ENCODE results near the gene GPN1.
A peak's percentile ranks its signal among the peaks of the same experiment; 100 is the strongest.
"Not testable (repeated sequence)": the region's sequence is repeated elsewhere in the genome, so short reads cannot be mapped to it uniquely, and the experiment has no call there.

GPN1 gene

GRCh38 chr2:27628767-27629709 lies at the start of gene GPN1, which contains the start of gene CCDC121:
GPN1 (plus strand) TSS chr2:27629050; CDS start chr2:27629059, 9 bp downstream.
CCDC121 (minus strand) TSS chr2:27629012; CDS start chr2:27627799, 1,213 bp downstream.
- peak; percentile 88 to 96 for DNase-seq (ENCODE audit: extremely low read depth in 1 of 2, low read depth in 1 of 2)

- DNase-seq (ENCODE audit: extremely low read depth in 1 of 2, low read depth in 1 of 2), result no peak
These were observed 47.3 kb upstream of the GPN1 start for GRCh38 chr2:27581417-27582128.

GRCh38 chr2:27582129-27582694 lies 46.6 kb upstream of the GPN1 start:
- no peak for DNase-seq (ENCODE audit: extremely low read depth in 1 of 2, low read depth in 1 of 2)

- DNase-seq (ENCODE audit: extremely low read depth in 1 of 2, low read depth in 1 of 2), result peak; percentile 66 to 83
These were observed 46.0 kb upstream of the GPN1 start, which contains the start of gene ZNF512 for GRCh38 chr2:27582695-27583389. ZNF512 (plus strand) TSS chr2:27583042; CDS start chr2:27583113, 71 bp downstream.

- DNase-seq (ENCODE audit: extremely low read depth in 1 of 2, low read depth in 1 of 2), result no peak
These were observed 45.4 kb upstream of the GPN1 start for GRCh38 chr2:27583390-27583915.

GRCh38 chr2:27584597-27584996 lies 44.3 kb upstream of the GPN1 start:
- no peak for DNase-seq (ENCODE audit: extremely low read depth in 1 of 2, low read depth in 1 of 2)

- no peak for DNase-seq (ENCODE audit: extremely low read depth in 1 of 2, low read depth in 1 of 2)
These were observed 41.8 kb upstream of the GPN1 start for GRCh38 chr2:27587025-27587424.

- DNase-seq (ENCODE audit: extremely low read depth in 1 of 2, low read depth in 1 of 2), result no peak
These were observed 40.5 kb upstream of the GPN1 start for GRCh38 chr2:27588308-27588707.

GRCh38 chr2:27591745-27592144 lies 37.1 kb upstream of the GPN1 start:
- DNase-seq (ENCODE audit: extremely low read depth in 1 of 2, low read depth in 1 of 2), result no peak

GRCh38 chr2:27593240-27593639 lies 35.6 kb upstream of the GPN1 start:
- DNase-seq (ENCODE audit: extremely low read depth in 1 of 2, low read depth in 1 of 2), result no peak

GRCh38 chr2:27594020-27594703 lies 34.7 kb upstream of the GPN1 start:
- DNase-seq (ENCODE audit: extremely low read depth in 1 of 2, low read depth in 1 of 2), result not testable (repeated sequence)

GRCh38 chr2:27595412-27595811 lies 33.4 kb upstream of the GPN1 start:
- DNase-seq (ENCODE audit: extremely low read depth in 1 of 2, low read depth in 1 of 2), result not testable (repeated sequence)

- DNase-seq (ENCODE audit: extremely low read depth in 1 of 2, low read depth in 1 of 2), result no peak
These were observed 32.2 kb upstream of the GPN1 start for GRCh38 chr2:27596627-27597026.

GRCh38 chr2:27606611-27607010 lies 22.2 kb upstream of the GPN1 start:
- no peak for DNase-seq (ENCODE audit: extremely low read depth in 1 of 2, low read depth in 1 of 2)

- DNase-seq (ENCODE audit: extremely low read depth in 1 of 2, low read depth in 1 of 2), result no peak
These were observed 14.9 kb upstream of the GPN1 start for GRCh38 chr2:27613985-27614384.

- DNase-seq (ENCODE audit: extremely low read depth in 1 of 2, low read depth in 1 of 2), result no peak
These were observed 13.5 kb upstream of the GPN1 start for GRCh38 chr2:27615316-27615715.

GRCh38 chr2:27621524-27621923 lies 7.3 kb upstream of the GPN1 start:
- no peak for DNase-seq (ENCODE audit: extremely low read depth in 1 of 2, low read depth in 1 of 2)

- no peak for DNase-seq (ENCODE audit: extremely low read depth in 1 of 2, low read depth in 1 of 2)
These were observed 5.9 kb upstream of the GPN1 start for GRCh38 chr2:27622921-27623384.

- no peak for DNase-seq (ENCODE audit: extremely low read depth in 1 of 2, low read depth in 1 of 2)
These were observed 3.9 kb upstream of the GPN1 start for GRCh38 chr2:27624943-27625342.

- not testable (repeated sequence) for DNase-seq (ENCODE audit: extremely low read depth in 1 of 2, low read depth in 1 of 2)
These were observed 2.5 kb upstream of the GPN1 start for GRCh38 chr2:27626323-27626722.
